HG02840 (cell line): Measurements from ENCODE around the gene CCDC172.
"Not testable (repeated sequence)": the region's sequence is repeated elsewhere in the genome, so short reads cannot be mapped to it uniquely, and the experiment has no call there.

Source experiments
- ATAC-seq: cut with Tn5 transposase; IDR thresholded peaks from one replicate; pipeline ENCODE4 v1.9.1; 2021; ENCODE audit warnings: mild to moderate bottlenecking, moderate library complexity, moderate number of reproducible peaks; ENCODE audit not compliant: unreplicated experiment, low FRiP score

The CCDC172 gene

GRCh38 chr10:116331815-116332214 lies 7.6 kb downstream of the CCDC172 start:
- no peak for ATAC-seq

- ATAC-seq, result no peak
Observed at GRCh38 chr10:116336866-116337265, 12.6 kb downstream of the CCDC172 start.

- ATAC-seq, result no peak
Observed at GRCh38 chr10:116352125-116352524, 27.9 kb downstream of the CCDC172 start.

- no peak for ATAC-seq
Observed at GRCh38 chr10:116353817-116354216, 29.6 kb downstream of the CCDC172 start.

- ATAC-seq, result no peak
Observed at GRCh38 chr10:116355341-116355740, 31.1 kb downstream of the CCDC172 start.

- no peak for ATAC-seq
Observed at GRCh38 chr10:116356833-116357232, 32.6 kb downstream of the CCDC172 start.

- ATAC-seq, result no peak
Observed at GRCh38 chr10:116364868-116365267, 40.6 kb downstream of the CCDC172 start.

GRCh38 chr10:116371737-116372136 lies 47.5 kb downstream of the CCDC172 start:
- no peak for ATAC-seq

- no peak for ATAC-seq
Observed at GRCh38 chr10:116382290-116382689, 58.0 kb downstream of the CCDC172 start.

- ATAC-seq, result no peak
Observed at GRCh38 chr10:116385311-116385710, 61.1 kb downstream of the CCDC172 start.

- no peak for ATAC-seq
Observed at GRCh38 chr10:116385994-116386809, 62.0 kb downstream of the CCDC172 start.

GRCh38 chr10:116393246-116393831 lies 69.1 kb downstream of the CCDC172 start:
- ATAC-seq, result not testable (repeated sequence)

- no peak for ATAC-seq
Observed at GRCh38 chr10:116395223-116395985, 71.2 kb downstream of the CCDC172 start.

GRCh38 chr10:116398224-116398623 lies 74.0 kb downstream of the CCDC172 start:
- ATAC-seq, result no peak

GRCh38 chr10:116402858-116403257 lies 78.6 kb downstream of the CCDC172 start:
- no peak for ATAC-seq

GRCh38 chr10:116403740-116404250 lies 79.5 kb downstream of the CCDC172 start:
- ATAC-seq, result no peak

GRCh38 chr10:116408719-116409118 lies 84.5 kb downstream of the CCDC172 start:
- no peak for ATAC-seq

GRCh38 chr10:116410351-116410750 lies 86.1 kb downstream of the CCDC172 start:
- no peak for ATAC-seq

- ATAC-seq, result no peak
Observed at GRCh38 chr10:116417821-116418220, 93.6 kb downstream of the CCDC172 start.

- no peak for ATAC-seq
Observed at GRCh38 chr10:116418389-116418788, 94.1 kb downstream of the CCDC172 start.

GRCh38 chr10:116421815-116422214 lies 97.6 kb downstream of the CCDC172 start:
- no peak for ATAC-seq
